ENCODE measurements around the gene SHOC2. TPM values are rescaled to one million over a fixed set of nuclear protein-coding genes. Genes with fewer than 3 reads are reported as not detected.
A peak's percentile ranks its signal among the peaks of the same experiment; 100 is the strongest.

SHOC2 gene
- polyA plus RNA-seq (2013, experiment 1 of 2) = 35.4 TPM
- 37.1 TPM for polyA plus RNA-seq (2013, experiment 2 of 2)

GRCh38 chr10:110919349-110919931 is at the start of gene SHOC2:
TSS of gene SHOC2 (plus strand) at chr10:110919604. CDS start at chr10:110964359, 44,755 bp downstream.
- H2BK5ac ChIP-seq (ENCODE audit: low read depth, low read length, poor library complexity, severe bottlenecking) = peak within 1 kb of the TSS; percentile 97
- peak within 1 kb of the TSS; percentile 64 for H3K4me2 ChIP-seq (ENCODE audit: low read length, poor library complexity, severe bottlenecking)
- H2AK5ac ChIP-seq (ENCODE audit: low read length, severe bottlenecking) = peak within 1 kb of the TSS; percentile 9
- H2BK12ac ChIP-seq (ENCODE audit: low read length in 2 of 2) = peak within 1 kb of the TSS in 1 of 2 experiments; percentile 96
- peak within 1 kb of the TSS; percentile 51 for H2AFZ ChIP-seq (ENCODE audit: low read depth, low read length)
- H3K79me1 ChIP-seq (replicated peaks; ENCODE audit: low read length, poor library complexity, severe bottlenecking) = peaks cover 2% of the 10 kb centered on the region
- no peak for DNase-seq
- peaks cover 6% of the 10 kb centered on the region for H3K4me1 ChIP-seq (ENCODE audit: control insufficient read depth, insufficient read depth, low read depth, low read length)
- H3K14ac ChIP-seq (ENCODE audit: low read length in 2 of 2) = peak within 1 kb of the TSS in 1 of 2 experiments; percentile 94
- peak within 1 kb of the TSS; percentile 98 for H4K91ac ChIP-seq (ENCODE audit: low read length)
- H3K18ac ChIP-seq (ENCODE audit: low read depth in 1 of 2, low read length in 2 of 2) = peak within 1 kb of the TSS; percentile 94 to 98
- peak within 1 kb of the TSS; percentile 98 for H3K9ac ChIP-seq (ENCODE audit: low read length)
- H2BK120ac ChIP-seq (ENCODE audit: low read depth, low read length) = peak within 1 kb of the TSS; percentile 98
- WGBS = 0% methylated on average over 27 of the region's 61 CpGs
- H2BK15ac ChIP-seq (ENCODE audit: low read depth, poor library complexity, severe bottlenecking) = peak within 1 kb of the TSS; percentile 95
- H4K8ac ChIP-seq (ENCODE audit: low read length) = peak within 1 kb of the TSS; percentile 99
- no peaks in the 10 kb centered on the region for H3K36me3 ChIP-seq (ENCODE audit: control insufficient read depth in 1 of 2, insufficient read depth in 2 of 2, low read depth in 1 of 2, low read length in 2 of 2)
- no peaks in the 10 kb centered on the region for H3K27me3 ChIP-seq (ENCODE audit: control insufficient read depth in 1 of 2, insufficient read depth in 1 of 2, low read length in 2 of 2)
- peak within 1 kb of the TSS; percentile 99 for H3K27ac ChIP-seq (ENCODE audit: low read length, poor library complexity, severe bottlenecking)
- peak within 1 kb of the TSS; percentile 89 to 94 for H3K4ac ChIP-seq (ENCODE audit: low read depth in 1 of 2, low read length in 2 of 2)
- H3K4me3 ChIP-seq (ENCODE audit: insufficient read depth in 1 of 2, low read depth in 1 of 2, low read length in 2 of 2) = peak within 1 kb of the TSS; percentile 78 to 99
- no peak within 1 kb of the TSS for H3K23ac ChIP-seq (ENCODE audit: low read length in 2 of 2)
- H3K9me3 ChIP-seq (ENCODE audit: control insufficient read depth, low read length) = no peaks in the 10 kb centered on the region

DNA sequence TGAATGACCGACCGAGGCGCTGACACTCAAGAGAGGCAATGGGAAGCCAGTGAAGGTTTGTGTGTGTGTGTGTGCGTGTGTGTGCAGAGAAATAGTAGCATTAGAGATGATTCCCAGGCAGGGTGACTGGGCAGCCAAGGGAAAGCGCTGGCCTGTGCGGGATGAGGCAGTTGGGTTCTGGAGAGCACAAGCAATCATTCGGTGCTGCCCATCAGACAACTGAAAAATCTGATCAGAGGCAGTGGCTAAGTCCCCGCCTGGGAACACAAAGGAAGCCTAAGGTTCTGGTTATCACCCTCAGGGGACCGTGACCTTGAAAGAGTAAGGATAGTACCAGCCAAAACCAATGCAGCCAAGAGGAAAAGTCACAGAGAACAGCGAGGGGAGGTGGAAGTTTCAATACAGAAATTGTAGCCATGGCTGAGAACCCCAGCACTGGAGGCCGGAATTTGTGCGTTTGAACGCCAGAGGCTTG is 48.5 kb upstream of the SHOC2 start:
- Histone ChIP-seq H2BK120ac (ENCODE audit: low read depth, low read length) (peak overlapping the region; percentile 76), H3K9ac (ENCODE audit: low read length) (peak overlapping the region; percentile 95), H2AFZ (ENCODE audit: low read depth, low read length) (no peak overlapping the region), H3K27me3 (ENCODE audit: control insufficient read depth in 1 of 2, insufficient read depth in 1 of 2, low read length in 2 of 2) (no peaks in the 10 kb centered on the region), H3K4me2 (ENCODE audit: low read length, poor library complexity, severe bottlenecking) (no peak overlapping the region), H3K27ac (ENCODE audit: low read length, poor library complexity, severe bottlenecking) (no peak overlapping the region), H2AK5ac (ENCODE audit: low read length, severe bottlenecking) (peak overlapping the region; percentile 60), H3K36me3 (ENCODE audit: control insufficient read depth in 1 of 2, insufficient read depth in 2 of 2, low read depth in 1 of 2, low read length in 2 of 2) (peaks cover 0 to 4% of the 10 kb centered on the region in 2 experiments), H3K4me3 (ENCODE audit: insufficient read depth in 1 of 2, low read depth in 1 of 2, low read length in 2 of 2) (peak overlapping the region in 1 of 2 experiments; percentile 92), H4K91ac (ENCODE audit: low read length) (peak overlapping the region; percentile 77), H3K79me1 (replicated peaks; ENCODE audit: low read length, poor library complexity, severe bottlenecking) (no peaks in the 10 kb centered on the region), H2BK15ac (ENCODE audit: low read depth, poor library complexity, severe bottlenecking) (peak overlapping the region; percentile 73), H4K8ac (ENCODE audit: low read length) (peak overlapping the region; percentile 52), H3K14ac (ENCODE audit: low read length in 2 of 2) (no peak overlapping the region), H3K9me3 (ENCODE audit: control insufficient read depth, low read length) (no peaks in the 10 kb centered on the region), H2BK12ac (ENCODE audit: low read length in 2 of 2) (peak overlapping the region; percentile 22 to 68), H3K23ac (ENCODE audit: low read length in 2 of 2) (no peak overlapping the region), H3K4me1 (ENCODE audit: control insufficient read depth, insufficient read depth, low read depth, low read length) (peaks cover 2% of the 10 kb centered on the region), H3K4ac (ENCODE audit: low read depth in 1 of 2, low read length in 2 of 2) (peak overlapping the region; percentile 93 to 95), H2BK5ac (ENCODE audit: low read depth, low read length, poor library complexity, severe bottlenecking) (no peak overlapping the region), H3K18ac (ENCODE audit: low read depth in 1 of 2, low read length in 2 of 2) (peak overlapping the region; percentile 82 to 89)
- WGBS = 81% methylated on average over 13 of the region's 13 CpGs
- peak; percentile 24 for DNase-seq

DNA sequence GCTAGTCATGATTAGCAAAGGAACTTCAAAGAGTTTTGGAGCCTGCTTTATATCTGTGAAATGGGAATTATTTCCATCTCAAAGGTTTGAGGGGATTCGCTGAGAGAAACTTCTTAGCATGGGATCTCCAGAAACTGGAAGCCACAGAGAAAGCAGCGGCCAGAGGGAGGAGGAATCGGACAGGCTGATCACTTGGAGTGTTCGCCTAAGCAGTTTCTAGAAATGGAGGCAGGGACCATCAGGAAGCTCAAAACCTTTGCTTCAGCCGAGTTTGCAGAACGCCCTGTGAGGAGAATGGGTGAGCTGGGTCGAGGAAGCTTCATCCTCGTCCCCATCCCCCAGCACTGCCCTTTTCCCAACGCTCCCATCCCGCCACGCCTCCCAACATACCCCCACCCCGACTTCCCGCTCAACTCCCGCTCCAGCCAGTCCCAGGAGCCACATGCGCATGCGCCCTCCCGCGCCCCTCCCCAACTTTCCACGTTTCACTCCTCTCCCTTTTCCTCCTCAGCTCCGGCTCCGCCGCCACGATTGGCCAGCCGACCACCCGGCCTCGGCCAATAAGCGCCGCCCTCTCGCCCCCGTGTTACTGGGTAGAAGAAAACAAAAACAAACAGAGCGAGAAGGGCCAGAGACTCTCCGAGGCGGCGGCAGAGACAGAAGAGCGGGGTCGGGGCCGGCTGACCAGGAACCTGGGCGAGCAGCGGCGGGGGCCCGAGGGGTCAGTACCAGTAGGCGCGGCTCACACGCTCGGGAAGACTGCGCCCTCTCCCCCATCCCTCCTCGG is 47.9 kb upstream of the SHOC2 start, which contains the start of gene PDCD4:
Gene PDCD4, plus strand, starts transcription at position 631 of the 787 bp plus-strand sequence. CDS start 4,100 bp downstream, outside the sequence.
- Histone ChIP-seq H3K23ac (ENCODE audit: low read length in 2 of 2) (no peak within 1 kb of the TSS), H2AK5ac (ENCODE audit: low read length, severe bottlenecking) (peak within 1 kb of the TSS; percentile 60), H3K79me1 (replicated peaks; ENCODE audit: low read length, poor library complexity, severe bottlenecking) (peaks cover 2% of the 10 kb centered on the region), H2AFZ (ENCODE audit: low read depth, low read length) (peak within 1 kb of the TSS; percentile 58), H3K4me2 (ENCODE audit: low read length, poor library complexity, severe bottlenecking) (peak within 1 kb of the TSS; percentile 66), H2BK12ac (ENCODE audit: low read length in 2 of 2) (peak within 1 kb of the TSS; percentile 22 to 80), H3K4me1 (ENCODE audit: control insufficient read depth, insufficient read depth, low read depth, low read length) (peaks cover 4% of the 10 kb centered on the region), H3K4ac (ENCODE audit: low read depth in 1 of 2, low read length in 2 of 2) (peak within 1 kb of the TSS; percentile 93 to 95), H3K27me3 (ENCODE audit: control insufficient read depth in 1 of 2, insufficient read depth in 1 of 2, low read length in 2 of 2) (no peaks in the 10 kb centered on the region), H3K9ac (ENCODE audit: low read length) (peak within 1 kb of the TSS; percentile 95), H3K14ac (ENCODE audit: low read length in 2 of 2) (peak within 1 kb of the TSS in 1 of 2 experiments; percentile 91), H3K27ac (ENCODE audit: low read length, poor library complexity, severe bottlenecking) (peak within 1 kb of the TSS; percentile 59), H2BK15ac (ENCODE audit: low read depth, poor library complexity, severe bottlenecking) (peak within 1 kb of the TSS; percentile 97), H3K4me3 (ENCODE audit: insufficient read depth in 1 of 2, low read depth in 1 of 2, low read length in 2 of 2) (peak within 1 kb of the TSS; percentile 92 to 94), H4K8ac (ENCODE audit: low read length) (peak within 1 kb of the TSS; percentile 60), H4K91ac (ENCODE audit: low read length) (peak within 1 kb of the TSS; percentile 92), H3K36me3 (ENCODE audit: control insufficient read depth in 1 of 2, insufficient read depth in 2 of 2, low read depth in 1 of 2, low read length in 2 of 2) (peaks cover 0 to 11% of the 10 kb centered on the region in 2 experiments), H2BK5ac (ENCODE audit: low read depth, low read length, poor library complexity, severe bottlenecking) (peak within 1 kb of the TSS; percentile 90), H3K18ac (ENCODE audit: low read depth in 1 of 2, low read length in 2 of 2) (peak within 1 kb of the TSS; percentile 90), H2BK120ac (ENCODE audit: low read depth, low read length) (peak within 1 kb of the TSS; percentile 80), H3K9me3 (ENCODE audit: control insufficient read depth, low read length) (no peaks in the 10 kb centered on the region)
- DNase-seq = peak; percentile 98
- 3% methylated on average over 36 of the region's 47 CpGs for WGBS

All from mesenchymal stem cell (in vitro differentiated cells and primary cell).